GM13977 (cell line): ENCODE results near the gene CXCR4.

Experiments used
- DNase-seq: peaks from one replicate; pipeline ENCODE4 v3.0.0; 2012; ENCODE audit warnings: low spot score
- in situ Hi-C: fragments of 300-500 bp; cut with MboI; formaldehyde crosslinking; loops from one replicate; pipeline ENCODE4 v1.12.0; 2022; ENCODE audit warnings: low sequenced_read_pairs, low pct_unique_long_range_greater_than_20kb, mixed read lengths, inconsistent platforms; ENCODE audit not compliant: unreplicated experiment
- TF ChIP-seq, protein P1 (sequence below): IDR thresholded peaks from 2 replicates; pipeline ENCODE4 v1.5.1; 2012; ENCODE audit warnings: mild to moderate bottlenecking, control low read depth; ENCODE audit not compliant: insufficient read depth; ENCODE audit errors: extremely low read depth, missing control alignments

The CXCR4 gene

DNA sequence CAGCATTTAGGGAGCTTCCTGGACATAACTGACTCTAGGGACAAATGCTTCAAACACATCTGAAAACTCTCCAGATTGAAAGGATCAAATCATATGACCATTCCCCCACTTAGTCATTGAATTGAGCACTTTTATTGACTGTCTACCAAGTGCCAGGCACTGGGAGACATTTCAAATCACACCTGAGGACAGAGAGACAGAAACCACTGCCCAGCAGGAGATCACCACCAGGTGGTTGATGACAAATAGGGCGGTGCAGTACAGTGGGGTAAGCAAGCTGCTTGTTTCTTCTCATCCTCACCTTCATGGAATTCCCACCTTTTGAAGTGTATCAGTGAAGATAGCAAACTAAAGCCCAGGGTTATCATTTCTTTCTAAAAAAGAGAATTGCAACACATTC lies 19.0 kb upstream of the CXCR4 start:
- DNase-seq: no peak
- in situ Hi-C loops: no loop called here

DNA sequence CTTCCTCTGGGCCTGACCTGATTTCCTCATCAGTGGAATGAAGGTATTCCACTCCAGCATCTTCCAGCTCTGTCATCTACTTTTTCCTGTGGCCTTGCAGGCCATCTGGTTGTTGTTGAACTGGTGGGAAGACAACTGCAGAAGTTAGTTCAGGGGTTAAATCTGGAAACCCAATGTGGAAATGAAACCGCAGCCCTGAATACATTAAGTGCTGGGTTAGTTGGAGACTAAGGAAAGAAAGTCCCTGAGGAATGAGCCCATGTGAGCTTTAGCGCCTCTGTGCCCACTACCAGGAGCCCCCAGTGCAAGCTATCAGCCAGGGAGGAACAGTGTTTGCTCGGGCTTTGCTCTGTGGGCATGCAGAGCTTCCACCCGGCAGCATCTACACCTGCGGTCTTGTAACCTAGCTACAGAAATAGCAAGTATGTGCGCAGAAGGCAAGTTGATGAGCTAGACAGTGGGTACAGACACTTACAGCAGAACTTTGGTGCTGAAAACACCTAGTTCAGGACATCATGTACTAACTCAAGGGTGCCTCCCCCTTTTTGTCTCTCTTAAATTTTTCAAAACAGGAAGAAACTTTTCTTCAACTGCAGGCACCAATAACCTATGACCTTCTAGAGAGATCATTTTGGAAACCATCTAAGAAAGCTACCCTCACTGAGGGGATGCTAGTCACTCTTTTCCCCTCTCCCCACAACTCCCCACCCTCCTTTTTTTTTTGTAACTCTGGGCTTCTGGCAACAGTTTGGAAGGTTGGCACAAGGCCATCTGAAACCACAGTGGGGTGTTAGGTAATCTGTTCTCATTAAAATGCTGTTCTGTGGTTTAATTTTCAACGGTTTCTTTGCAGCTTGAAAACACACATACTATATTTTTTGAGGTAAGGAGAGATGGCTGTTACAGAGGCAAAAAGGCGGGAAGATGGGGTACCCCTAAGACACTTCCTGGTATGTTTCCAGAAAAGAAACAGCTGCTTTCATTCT lies 18.3 kb upstream of the CXCR4 start:
- TF ChIP-seq, protein P1, sequence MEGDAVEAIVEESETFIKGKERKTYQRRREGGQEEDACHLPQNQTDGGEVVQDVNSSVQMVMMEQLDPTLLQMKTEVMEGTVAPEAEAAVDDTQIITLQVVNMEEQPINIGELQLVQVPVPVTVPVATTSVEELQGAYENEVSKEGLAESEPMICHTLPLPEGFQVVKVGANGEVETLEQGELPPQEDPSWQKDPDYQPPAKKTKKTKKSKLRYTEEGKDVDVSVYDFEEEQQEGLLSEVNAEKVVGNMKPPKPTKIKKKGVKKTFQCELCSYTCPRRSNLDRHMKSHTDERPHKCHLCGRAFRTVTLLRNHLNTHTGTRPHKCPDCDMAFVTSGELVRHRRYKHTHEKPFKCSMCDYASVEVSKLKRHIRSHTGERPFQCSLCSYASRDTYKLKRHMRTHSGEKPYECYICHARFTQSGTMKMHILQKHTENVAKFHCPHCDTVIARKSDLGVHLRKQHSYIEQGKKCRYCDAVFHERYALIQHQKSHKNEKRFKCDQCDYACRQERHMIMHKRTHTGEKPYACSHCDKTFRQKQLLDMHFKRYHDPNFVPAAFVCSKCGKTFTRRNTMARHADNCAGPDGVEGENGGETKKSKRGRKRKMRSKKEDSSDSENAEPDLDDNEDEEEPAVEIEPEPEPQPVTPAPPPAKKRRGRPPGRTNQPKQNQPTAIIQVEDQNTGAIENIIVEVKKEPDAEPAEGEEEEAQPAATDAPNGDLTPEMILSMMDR: no peak
- in situ Hi-C loops: no loop called here
- DNase-seq: peak; percentile 49

More for the DNA sequence above, 19.0 kb upstream of the CXCR4 start:
- TF ChIP-seq, protein P1: no peak

DNA sequence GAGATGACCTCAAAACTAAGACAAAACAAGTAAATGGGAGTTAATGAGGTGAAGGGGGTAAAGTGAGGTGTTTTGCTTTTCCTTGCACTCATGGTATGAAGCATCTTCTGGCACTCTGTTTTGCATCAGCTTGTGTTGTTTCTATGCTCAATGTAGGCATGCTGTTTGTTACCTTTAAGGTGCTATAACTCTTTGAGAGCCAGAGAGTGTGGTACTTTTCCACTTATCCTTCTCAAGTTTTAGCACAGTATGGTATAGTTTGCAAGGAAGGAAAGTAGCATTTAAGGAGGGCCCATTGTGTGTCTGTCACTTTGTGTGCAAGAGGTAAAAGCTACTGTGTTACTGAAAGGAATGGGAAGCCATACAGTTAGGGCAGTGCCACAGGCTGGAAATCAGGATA lies 17.5 kb upstream of the CXCR4 start:
- DNase-seq: no peak
- in situ Hi-C loops: no loop called here
- TF ChIP-seq, protein P1: no peak

DNA sequence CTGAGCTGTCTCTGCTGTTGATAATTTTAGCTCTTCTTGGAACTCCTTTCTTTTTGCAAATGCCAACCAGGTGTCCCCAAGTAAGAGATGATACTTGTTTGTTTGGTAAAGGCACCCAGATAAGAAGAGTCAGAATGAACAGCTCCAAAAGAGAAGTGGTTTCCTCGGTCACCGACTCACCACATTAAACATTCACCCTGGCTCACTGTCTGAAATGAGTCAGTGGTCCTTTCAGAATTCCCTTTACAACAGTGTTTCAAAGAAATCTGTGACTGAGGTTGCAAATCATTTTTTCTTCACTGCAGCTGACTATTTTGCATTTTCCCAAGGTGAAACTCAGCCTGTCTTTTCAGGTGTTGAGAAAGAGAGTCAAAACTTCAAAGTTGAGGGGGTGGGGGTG lies 16.2 kb upstream of the CXCR4 start:
- no peak for DNase-seq
- in situ Hi-C loops: no loop called here
- TF ChIP-seq, protein P1: no peak

DNA sequence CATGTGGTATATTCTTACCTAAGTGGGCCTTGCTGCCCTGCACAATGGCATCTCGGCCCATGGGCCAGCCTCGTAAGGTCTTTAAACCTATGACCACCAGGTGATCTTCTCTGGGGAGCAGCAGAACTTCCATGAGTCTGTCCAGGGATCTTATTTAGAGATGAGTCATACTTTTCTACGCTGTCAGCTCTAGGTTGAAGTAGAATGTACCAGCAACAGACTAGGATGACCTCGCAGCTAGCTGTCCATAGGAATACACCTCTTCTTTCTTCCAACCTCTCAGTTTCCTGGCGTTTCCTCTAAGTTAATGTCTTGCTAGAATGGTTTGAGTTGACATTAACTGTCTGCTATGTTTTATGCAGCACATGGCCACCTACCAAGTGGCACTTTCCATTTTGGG lies 15.6 kb upstream of the CXCR4 start:
- in situ Hi-C loops: no loop called here
- no peak for DNase-seq
- TF ChIP-seq, protein P1: no peak

DNA sequence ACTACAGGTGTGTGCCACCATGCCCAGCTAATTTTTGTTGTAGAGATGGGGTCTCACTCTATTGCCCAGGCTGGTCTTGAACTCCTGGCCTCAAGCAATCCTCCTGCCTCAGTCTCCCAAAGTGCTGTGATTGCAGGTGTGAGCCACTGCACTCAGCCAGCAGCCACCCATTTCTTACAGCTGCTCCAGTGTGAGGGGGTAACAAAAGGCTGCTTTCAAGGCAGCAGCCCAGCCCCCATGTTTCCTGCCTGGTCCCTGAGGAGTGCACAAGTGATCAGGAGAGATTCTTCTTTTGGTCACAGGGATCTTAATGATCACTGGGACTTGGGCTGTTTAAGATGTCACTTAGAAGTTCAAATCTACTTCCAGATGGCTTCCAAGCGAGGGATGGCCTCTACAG lies 15.2 kb upstream of the CXCR4 start:
- in situ Hi-C loops: no loop called here
- DNase-seq: no peak

More for the DNA sequence above, 15.2 kb upstream of the CXCR4 start:
- TF ChIP-seq, protein P1: no peak
